OCI-LY1 (cell line): ENCODE measurements around the gene ENSA.
"Not testable (repeated sequence)": the region's sequence is repeated elsewhere in the genome, so short reads cannot be mapped to it uniquely, and the experiment has no call there.

ENCODE experiments used
- H2AFZ ChIP-seq: fragments of 200-600 bp; sonication (generic), shearing (Covaris generic); 2 replicates; pipeline ENCODE4 v1.6.0; 2014; ENCODE audit warnings: antibody characterized with exemption, mild to moderate bottlenecking, low read length
- H3F3A ChIP-seq: fragments of 200-600 bp; sonication (generic), shearing (Covaris generic); 2 replicates; pipeline ENCODE4 v1.6.0; 2014; ENCODE audit warnings: mild to moderate bottlenecking, antibody characterized with exemption, low read length, moderate library complexity; ENCODE audit not compliant: insufficient read depth
- H3K27ac ChIP-seq: fragments of 200-600 bp; sonication (generic); 2 replicates; pipeline ENCODE4 v1.5.1; 2014; ENCODE audit warnings: low read length, mixed run types, mild to moderate bottlenecking, low read depth; ENCODE audit not compliant: poor library complexity, severe bottlenecking
- H3K27me3 ChIP-seq: fragments of 200-600 bp; sonication (generic); 2 replicates; pipeline ENCODE4 v1.6.0; 2014; ENCODE audit warnings: antibody characterized with exemption, mild to moderate bottlenecking, low read length, moderate library complexity; ENCODE audit not compliant: insufficient read depth
- H3K36me3 ChIP-seq: fragments of 200-600 bp; sonication (generic); 2 replicates; pipeline ENCODE4 v1.6.1; 2014; ENCODE audit warnings: mild to moderate bottlenecking, antibody characterized with exemption, low read length, moderate library complexity, mixed read lengths; ENCODE audit not compliant: insufficient read depth
- H3K4me1 ChIP-seq: fragments of 200-600 bp; sonication (generic); 2 replicates; pipeline ENCODE4 v1.5.1; 2014; ENCODE audit warnings: mild to moderate bottlenecking, low read length, moderate library complexity; ENCODE audit not compliant: insufficient read depth, severe bottlenecking
- H3K4me2 ChIP-seq: fragments of 200-600 bp; sonication (generic), shearing (Covaris generic); 2 replicates; pipeline ENCODE4 v1.6.1; 2014; ENCODE audit warnings: low read length
- H3K4me3 ChIP-seq: fragments of 200-600 bp; sonication (generic); 2 replicates; pipeline ENCODE4 v1.5.1; 2014; ENCODE audit warnings: low read length, low read depth, mild to moderate bottlenecking, mixed read lengths; ENCODE audit not compliant: poor library complexity, severe bottlenecking
- H3K79me2 ChIP-seq: fragments of 200-600 bp; shearing (Covaris generic); 2 replicates; pipeline ENCODE4 v1.6.1; 2016; ENCODE audit warnings: mixed run types, low read length, mixed read lengths; ENCODE audit not compliant: insufficient read depth
- H3K9ac ChIP-seq: fragments of 200-600 bp; sonication (generic), shearing (Covaris generic); 2 replicates; pipeline ENCODE4 v1.6.1; 2014; ENCODE audit warnings: mild to moderate bottlenecking, low read length, mixed read lengths
- H3K9me2 ChIP-seq: fragments of 200-600 bp; sonication (generic), shearing (Covaris generic); 2 replicates; pipeline ENCODE4 v1.6.1; 2014; ENCODE audit warnings: low read depth, mild to moderate bottlenecking, low read length, mixed read lengths
- H3K9me3 ChIP-seq: fragments of 200-600 bp; shearing (Covaris generic); 2 replicates; pipeline ENCODE4 v1.6.1; 2014; ENCODE audit warnings: low read length, mixed read lengths
- H4K20me1 ChIP-seq: fragments of 200-600 bp; sonication (generic), shearing (Covaris generic); 2 replicates; pipeline ENCODE4 v1.6.0; 2016; ENCODE audit warnings: mild to moderate bottlenecking, low read length; ENCODE audit not compliant: insufficient read depth
- CTCF ChIP-seq: fragments of 200-600 bp; sonication (generic), shearing (Covaris generic); IDR thresholded peaks from 2 replicates; pipeline ENCODE4 v1.5.1; 2017; ENCODE audit warnings: mild to moderate bottlenecking, antibody characterized with exemption, low read length, moderate library complexity, mixed read lengths
- EZH2 ChIP-seq: fragments of 200-600 bp; sonication (generic), shearing (Covaris generic); IDR thresholded peaks from 2 replicates; pipeline ENCODE4 v1.8.0; 2017; ENCODE audit warnings: borderline replicate concordance, mixed run types, mild to moderate bottlenecking, antibody characterized with exemption, low read length, moderate library complexity, mixed read lengths

The ENSA gene

GRCh38 chr1:150628766-150629114 lies 672 bp downstream of the ENSA start:
- Histone ChIP-seq H3K79me2 (peaks cover 19% of the 10 kb centered on the region), H3F3A (0 out of 2 replicates have a peak, but pooled peaks cover 3% of the 10 kb centered on the region), H3K4me3 (peak overlapping the region; percentile 75), H3K4me2 (peak overlapping the region; percentile 92), H3K9me2 (no peaks in the 10 kb centered on the region), H3K27me3 (no peaks in the 10 kb centered on the region), H3K27ac (peak overlapping the region; percentile 80), H3K9ac (peak overlapping the region; percentile 84), H3K36me3 (peaks cover 45% of the 10 kb centered on the region), H3K4me1 (peaks cover 18% of the 10 kb centered on the region), H4K20me1 (no peaks in the 10 kb centered on the region), H2AFZ (no peak overlapping the region), H3K9me3 (no peaks in the 10 kb centered on the region)
- no peak for TF ChIP-seq EZH2
- no peak for TF ChIP-seq CTCF

- H3K4me3 ChIP-seq, result peak overlapping the region; percentile 75
- peaks cover 52% of the 10 kb centered on the region for H3K36me3 ChIP-seq
- no peaks in the 10 kb centered on the region for H3K27me3 ChIP-seq
- H4K20me1 ChIP-seq, result no peaks in the 10 kb centered on the region
- 0 out of 2 replicates have a peak, but pooled peaks cover 3% of the 10 kb centered on the region for H3F3A ChIP-seq
- H3K27ac ChIP-seq, result peak overlapping the region; percentile 80
- H3K9me3 ChIP-seq, result no peaks in the 10 kb centered on the region
- H2AFZ ChIP-seq, result no peak overlapping the region
- TF ChIP-seq EZH2 (no peak), CTCF (no peak)
- peak overlapping the region; percentile 92 for H3K4me2 ChIP-seq
- peak overlapping the region; percentile 84 for H3K9ac ChIP-seq
- peaks cover 21% of the 10 kb centered on the region for H3K4me1 ChIP-seq
- H3K9me2 ChIP-seq, result no peaks in the 10 kb centered on the region
- H3K79me2 ChIP-seq, result peaks cover 19% of the 10 kb centered on the region
These were observed 1.5 kb downstream of the ENSA start for GRCh38 chr1:150627826-150628410.

GRCh38 chr1:150626150-150626549 lies 3.3 kb downstream of the ENSA start:
- peaks cover 19% of the 10 kb centered on the region for H3K79me2 ChIP-seq
- H3K4me1 ChIP-seq, result peaks cover 38% of the 10 kb centered on the region
- no peaks in the 10 kb centered on the region for H3K27me3 ChIP-seq
- H3K9ac ChIP-seq, result no peak overlapping the region
- TF ChIP-seq CTCF (no peak), EZH2 (no peak)
- no peak overlapping the region for H2AFZ ChIP-seq
- H3K27ac ChIP-seq, result no peak overlapping the region
- peaks cover 63% of the 10 kb centered on the region for H3K36me3 ChIP-seq
- H3K9me2 ChIP-seq, result no peaks in the 10 kb centered on the region
- H3K9me3 ChIP-seq, result no peaks in the 10 kb centered on the region
- H3K4me2 ChIP-seq, result no peak overlapping the region
- H4K20me1 ChIP-seq, result no peaks in the 10 kb centered on the region
- 0 out of 2 replicates have a peak, but pooled peaks cover 3% of the 10 kb centered on the region for H3F3A ChIP-seq
- H3K4me3 ChIP-seq, result no peak overlapping the region

- H3K4me1 ChIP-seq, result peaks cover 33% of the 10 kb centered on the region
- not testable (repeated sequence) for H2AFZ ChIP-seq, H3K4me2 ChIP-seq, H4K20me1 ChIP-seq, H3K4me3 ChIP-seq, H3F3A ChIP-seq, H3K9me3 ChIP-seq, H3K9me2 ChIP-seq, H3K9ac ChIP-seq, H3K27ac ChIP-seq, H3K27me3 ChIP-seq
- peaks cover 78% of the 10 kb centered on the region for H3K36me3 ChIP-seq
- H3K79me2 ChIP-seq, result peaks cover 19% of the 10 kb centered on the region
These were observed 4.9 kb downstream of the ENSA start for GRCh38 chr1:150624546-150624945.

- not testable (repeated sequence) for H2AFZ ChIP-seq, H3K27ac ChIP-seq, H3K27me3 ChIP-seq, H3K9me2 ChIP-seq, H3F3A ChIP-seq, H3K4me2 ChIP-seq, H3K9ac ChIP-seq, H4K20me1 ChIP-seq, H3K9me3 ChIP-seq, H3K4me3 ChIP-seq
- H3K4me1 ChIP-seq, result peaks cover 33% of the 10 kb centered on the region
- peaks cover 82% of the 10 kb centered on the region for H3K36me3 ChIP-seq
- peaks cover 19% of the 10 kb centered on the region for H3K79me2 ChIP-seq
These were observed 5.3 kb downstream of the ENSA start for GRCh38 chr1:150624134-150624533.
